GM19468 (cell line): ENCODE measurements around the gene ARFIP2.

Experiments used
- ATAC-seq: cut with Tn5 transposase; IDR thresholded peaks from one replicate; pipeline ENCODE4 v1.9.1; 2021; ENCODE audit warnings: mild to moderate bottlenecking, moderate library complexity, moderate number of reproducible peaks; ENCODE audit not compliant: unreplicated experiment; ENCODE audit errors: extremely low read depth

Gene ARFIP2

DNA sequence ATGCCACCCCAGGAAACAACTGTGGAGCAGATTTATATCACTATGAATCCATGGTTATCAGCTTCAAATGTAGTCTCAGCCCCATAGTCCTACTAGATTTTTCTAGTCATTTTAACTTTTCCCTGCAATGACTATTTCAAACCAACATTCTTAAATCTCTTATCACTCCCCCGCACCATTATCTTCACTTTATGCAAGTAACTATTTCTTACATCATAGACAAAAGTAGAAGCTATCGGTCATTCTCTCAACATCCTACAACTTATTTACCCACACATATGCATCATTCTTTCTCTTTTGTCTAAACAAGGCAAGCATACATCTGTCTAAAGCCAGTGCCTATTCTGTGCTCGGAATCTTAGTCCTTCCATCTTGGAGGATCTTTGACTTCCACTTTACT is 4.5 kb upstream of the ARFIP2 start:
- ATAC-seq, result no peak

DNA sequence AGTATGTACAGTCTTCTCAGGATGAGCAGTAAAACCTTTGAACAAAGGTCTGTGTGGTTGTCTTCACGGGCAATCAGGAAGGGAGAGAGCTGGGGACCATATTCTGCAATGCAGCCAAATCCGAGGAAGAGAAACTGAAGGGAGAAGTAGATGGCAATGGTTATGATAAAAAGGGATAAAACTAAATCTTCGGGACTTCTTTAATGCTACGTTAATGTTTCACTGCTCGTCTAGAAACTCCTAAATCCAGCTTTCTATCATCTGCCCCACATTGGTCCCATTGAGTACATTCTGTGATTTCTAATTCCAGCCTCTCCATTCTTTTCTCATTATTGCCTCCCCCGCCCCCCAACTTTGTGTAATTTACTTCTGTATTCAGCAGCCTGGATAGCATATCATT is 1.9 kb upstream of the ARFIP2 start:
- no peak for ATAC-seq

DNA sequence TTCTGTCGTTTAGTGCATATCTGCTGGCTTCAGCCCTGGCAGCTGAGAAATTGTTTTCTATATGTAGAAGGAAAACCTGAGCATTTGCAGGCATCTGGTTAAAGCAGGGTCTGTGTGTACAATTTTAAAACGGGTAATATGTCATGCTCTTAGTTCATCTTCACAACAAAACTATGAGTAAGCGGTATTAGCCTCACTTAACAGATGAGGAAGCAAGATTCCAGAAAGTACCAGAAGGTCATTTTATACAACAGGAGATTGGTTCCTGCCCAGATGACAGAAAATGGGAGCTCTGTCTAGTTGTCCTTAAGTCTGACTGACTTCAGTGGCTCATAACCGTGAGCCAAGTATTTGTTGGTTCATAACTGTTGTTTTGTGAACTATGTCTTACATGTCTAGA is 1.3 kb upstream of the ARFIP2 start:
- ATAC-seq, result no peak

DNA sequence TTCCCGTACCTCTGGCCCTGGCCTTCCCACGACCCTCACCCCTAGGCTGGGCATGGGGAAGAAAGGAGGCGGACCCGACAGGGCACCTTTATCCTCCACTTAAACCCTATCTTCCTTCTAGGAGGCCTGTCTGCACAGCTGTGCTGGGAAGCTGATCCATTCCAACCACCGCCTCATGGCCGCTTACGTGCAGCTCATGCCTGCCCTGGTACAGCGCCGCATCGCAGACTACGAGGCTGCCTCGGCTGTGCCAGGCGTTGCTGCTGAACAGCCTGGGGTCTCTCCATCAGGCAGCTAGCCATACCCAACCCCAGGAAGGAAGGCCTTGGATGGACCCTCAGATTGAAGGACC is 769 bp upstream of the ARFIP2 start:
- no peak for ATAC-seq

DNA sequence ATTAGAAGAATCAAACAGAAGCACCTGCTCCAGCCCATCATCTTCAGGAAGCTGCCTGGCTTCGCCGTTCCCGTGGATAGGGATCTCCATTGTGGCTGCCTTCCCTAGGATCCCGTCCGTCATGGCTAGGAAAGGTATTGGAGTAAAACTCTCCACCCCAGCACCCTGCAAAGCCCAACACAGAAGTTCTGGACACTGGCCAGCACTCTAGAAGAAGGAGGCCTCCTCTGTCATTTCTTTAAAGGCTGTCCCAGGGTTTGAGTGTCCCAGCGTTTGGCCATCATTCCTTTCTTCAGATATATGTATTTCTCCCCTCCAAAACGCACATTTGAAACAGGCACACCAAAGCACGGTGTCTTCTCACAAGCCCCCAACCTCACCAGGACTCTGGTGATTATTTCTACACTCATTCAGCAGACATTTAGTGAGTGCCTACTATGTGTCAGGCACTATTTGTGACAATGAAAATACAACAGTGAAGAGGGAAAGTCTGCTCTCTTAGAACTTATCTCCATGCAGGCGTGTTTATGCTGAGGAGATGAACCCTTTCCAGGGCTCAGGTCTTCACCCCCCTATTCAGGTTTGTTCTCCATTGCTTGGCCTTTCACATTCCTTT is 724 bp downstream of the ARFIP2 start:
- ATAC-seq, result no peak

DNA sequence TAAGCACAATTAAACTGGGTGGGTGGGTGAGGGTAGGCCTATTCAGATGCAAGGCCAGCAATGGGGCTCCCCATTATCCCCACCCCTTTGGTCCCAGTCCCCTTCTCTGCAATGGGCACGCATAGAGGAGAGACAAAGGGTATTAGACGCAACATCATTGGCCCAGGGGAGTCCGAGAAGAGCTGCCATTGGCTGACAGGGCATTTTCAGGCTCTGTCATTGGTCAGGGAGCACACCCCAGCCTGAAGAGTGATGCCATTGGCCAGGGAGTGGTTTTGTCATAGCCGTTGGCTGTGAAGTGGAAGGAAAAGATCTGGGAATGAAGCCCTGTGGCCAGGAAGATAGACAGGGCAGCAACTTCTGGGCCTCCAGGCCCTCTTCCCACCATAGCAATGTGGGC is 4.6 kb downstream of the ARFIP2 start:
- ATAC-seq, result no peak

DNA sequence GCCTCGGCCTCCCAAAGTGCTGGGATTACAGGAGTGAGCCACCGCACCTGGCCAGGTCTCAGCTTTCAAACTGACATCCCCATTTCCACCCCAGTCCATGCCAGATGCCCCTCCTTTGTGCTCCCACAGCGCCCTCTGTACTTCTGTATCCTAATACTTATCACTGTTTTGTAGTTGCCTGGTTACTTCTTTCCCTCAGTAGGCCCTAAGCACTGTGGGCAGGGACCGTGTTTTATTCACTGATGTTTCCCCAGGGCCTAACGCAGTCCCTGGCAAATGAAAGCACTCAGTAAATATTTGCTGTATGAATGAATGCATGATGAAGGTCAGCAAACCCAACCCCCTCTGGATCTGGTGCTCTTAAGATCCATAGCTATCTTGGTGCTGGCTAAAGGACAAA is 5.2 kb downstream of the ARFIP2 start:
- ATAC-seq, result no peak

DNA sequence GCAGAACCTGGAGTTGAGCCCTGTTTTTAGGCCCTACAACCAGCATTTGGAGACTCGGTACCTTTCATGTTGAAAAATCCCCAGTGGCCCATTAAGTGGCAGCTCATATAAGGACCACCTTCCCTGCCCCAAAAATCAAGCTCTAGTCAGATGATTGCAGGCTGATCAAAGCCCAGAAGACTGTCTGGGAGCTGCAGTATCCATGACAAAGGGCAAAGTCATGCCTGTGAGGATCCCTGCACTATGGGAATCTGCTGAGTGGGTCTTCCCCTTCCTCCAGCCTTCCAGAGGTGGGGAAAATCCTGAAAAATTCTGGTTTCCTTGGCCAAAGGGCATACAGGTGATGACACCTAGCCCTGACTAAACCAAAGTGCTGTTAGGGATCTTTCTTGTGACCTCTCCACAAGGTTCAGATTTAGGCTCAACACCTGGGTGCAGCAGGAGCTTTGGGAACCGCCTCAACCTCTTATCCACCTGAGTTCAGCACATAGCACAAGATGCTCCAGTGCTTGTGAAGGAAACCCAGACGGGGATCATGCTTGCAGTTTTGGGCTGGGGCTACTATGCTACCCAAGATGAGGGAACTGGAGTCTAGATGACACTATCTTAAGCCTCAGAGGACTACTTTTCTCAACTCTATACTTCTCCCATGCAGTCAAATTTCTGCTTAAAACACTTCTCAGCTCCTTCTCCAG is 6.2 kb downstream of the ARFIP2 start:
- ATAC-seq, result no peak

DNA sequence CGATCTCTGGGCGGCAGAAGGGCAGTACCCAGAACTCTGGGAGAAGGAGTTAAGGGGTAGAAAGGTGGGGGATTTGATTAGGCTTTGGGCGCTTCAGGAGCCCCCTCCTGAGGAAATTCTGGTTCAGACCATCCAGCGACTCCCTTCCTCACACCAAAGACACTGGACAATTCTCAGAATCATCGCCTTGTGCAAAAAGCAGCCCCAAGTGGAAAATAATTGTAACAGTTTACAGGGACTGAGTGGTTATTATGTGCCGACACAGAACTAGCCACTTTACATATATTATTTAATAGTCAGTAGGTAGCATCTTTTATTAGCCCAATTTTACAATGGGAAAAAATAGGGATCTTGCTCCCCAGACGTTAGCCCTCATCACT is 6.7 kb downstream of the ARFIP2 start:
- ATAC-seq, result no peak

DNA sequence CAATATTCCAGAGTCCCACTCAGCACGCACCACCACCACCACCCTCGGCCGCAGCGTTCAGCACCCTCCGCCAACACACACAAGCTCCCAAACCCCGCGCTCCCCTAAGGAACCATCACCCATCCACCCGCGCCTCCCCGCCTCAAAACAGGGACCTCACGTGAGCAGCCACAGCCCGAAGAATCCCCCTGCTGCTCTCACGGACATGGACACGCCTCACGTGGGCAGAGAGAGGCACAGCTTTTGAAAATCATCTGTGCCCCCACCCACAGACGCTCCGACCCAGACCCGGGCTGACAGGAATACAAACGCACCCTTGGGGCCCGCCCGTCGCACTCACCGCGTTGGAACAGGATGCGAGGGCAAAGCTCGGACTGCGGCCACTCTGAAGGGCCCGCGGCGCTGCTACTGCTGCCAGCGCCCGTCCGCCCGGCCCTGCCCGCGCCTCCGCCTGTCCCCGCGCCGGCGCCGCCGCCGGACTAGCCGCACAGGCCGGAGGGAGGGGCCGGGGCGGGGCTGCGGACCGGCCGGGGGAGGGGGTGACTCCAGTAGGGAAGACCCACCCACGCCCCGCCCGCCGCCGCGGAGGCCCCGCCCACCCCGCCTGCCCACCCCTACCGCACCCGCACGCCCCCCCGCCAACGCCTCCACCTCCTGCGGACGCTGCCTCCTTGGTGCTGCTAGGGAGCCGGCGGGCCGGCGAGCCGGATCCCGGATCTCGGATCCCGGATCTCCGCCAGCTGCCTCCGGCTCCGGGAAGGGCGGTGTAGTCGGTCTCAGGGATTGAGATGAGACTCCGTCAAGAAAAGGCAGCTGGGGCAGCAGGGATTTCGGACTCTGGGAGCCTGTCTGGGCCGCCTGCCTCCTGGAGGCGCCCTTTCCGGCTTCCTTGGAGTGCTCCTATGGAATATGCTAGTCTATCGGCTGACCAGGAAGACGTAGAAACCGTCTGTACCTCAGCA is 7.4 kb downstream of the ARFIP2 start, which contains the start of gene TRIM3:
TSS of gene TRIM3 (minus strand) at position 491 of the 962 bp plus-strand sequence. CDS start 8,246 bp downstream, outside the sequence.
- no peak for ATAC-seq

DNA sequence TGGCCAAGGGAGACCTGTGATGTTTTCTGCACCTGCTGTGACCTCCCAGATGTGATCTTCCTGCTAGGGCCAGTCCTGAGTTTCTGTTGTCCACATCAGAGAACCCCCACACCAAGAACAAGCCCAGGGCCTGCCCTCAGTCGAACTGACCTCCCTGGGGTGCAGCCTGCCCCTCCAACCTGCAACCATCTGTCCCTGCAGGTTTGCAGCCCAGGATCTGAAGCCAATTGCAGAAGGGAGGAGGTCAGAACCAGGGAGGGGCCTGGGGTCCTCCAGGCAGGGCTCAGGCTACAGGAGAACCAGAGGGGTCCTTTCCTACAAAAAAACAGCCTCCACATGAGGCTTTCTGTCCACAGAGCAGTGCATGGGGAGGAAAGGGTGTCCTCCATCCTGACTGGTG is 8.2 kb downstream of the ARFIP2 start:
- ATAC-seq, result no peak

DNA sequence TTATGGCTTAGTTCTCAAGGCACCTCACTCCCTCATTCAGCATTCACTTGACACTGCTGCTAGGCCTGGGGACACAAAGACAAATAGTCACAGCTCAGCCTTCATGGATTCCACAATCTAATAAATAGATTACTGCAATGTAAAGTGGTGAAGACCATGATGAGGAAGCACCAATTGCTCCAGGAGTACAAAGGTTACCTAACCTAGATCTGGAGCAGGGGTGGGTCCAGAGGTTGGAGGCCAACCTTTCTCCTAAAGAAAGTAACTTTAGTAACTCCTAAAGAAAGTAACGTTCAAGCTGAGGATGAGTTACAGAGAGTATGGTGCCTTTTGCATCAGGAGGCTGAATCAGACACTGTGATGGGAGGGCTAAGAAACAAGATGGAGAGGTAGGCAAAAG is 11.5 kb downstream of the ARFIP2 start:
- ATAC-seq, result no peak

DNA sequence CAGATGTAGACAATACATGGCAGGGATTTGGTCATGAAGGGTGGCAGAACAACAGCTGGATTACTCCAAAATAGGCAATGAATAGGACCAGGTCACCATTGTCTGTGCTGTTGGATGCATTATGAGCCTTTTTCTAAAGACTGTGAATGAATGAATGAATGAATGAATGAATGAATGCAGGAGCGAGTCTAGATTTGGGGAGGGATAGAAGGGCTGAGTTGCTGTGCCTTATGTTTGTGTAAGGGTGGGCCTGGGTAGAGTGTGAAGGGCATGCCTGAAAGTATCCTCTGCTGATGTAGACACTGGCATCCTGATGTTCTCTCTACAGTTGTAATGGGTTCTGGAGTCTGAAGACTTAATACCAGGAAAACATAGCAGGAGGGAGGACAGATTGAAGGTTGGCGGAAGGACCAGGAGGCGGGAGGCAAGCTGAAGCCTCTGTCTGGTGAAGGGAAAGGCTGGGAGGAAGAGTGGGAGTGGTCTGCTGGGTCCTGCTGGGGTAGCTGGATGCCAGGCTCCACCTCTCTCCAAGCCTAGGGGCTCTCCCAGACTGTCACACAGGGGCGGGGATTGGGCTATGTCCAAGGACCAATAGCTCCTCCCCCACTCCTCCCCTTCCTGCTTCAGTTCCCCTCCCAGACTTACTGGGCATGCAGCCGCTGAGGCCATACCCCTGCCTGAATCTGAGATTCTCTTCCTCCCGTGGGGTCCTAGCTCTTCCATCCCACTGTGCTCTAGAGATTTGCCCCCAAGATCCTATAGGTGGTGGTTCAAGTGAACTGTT is 12.2 kb downstream of the ARFIP2 start:
- no peak for ATAC-seq

DNA sequence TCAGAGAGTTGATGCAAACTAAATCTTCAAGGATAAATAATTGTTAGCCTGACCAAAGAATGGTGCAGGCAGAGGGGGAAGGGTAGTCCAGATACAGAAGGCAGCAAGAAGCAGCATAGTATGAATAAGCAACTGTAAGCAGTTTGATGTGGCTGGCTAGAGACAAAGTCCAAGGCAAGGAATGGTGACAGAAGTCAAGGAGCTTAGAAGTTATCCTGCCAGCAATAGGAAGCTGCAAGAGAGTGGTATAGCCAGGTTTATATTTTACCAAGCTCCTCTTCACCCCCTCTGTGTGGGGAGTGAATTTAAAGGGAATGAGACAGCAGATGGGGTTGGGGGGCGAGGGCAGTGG is 22.1 kb downstream of the ARFIP2 start:
- ATAC-seq, result no peak

DNA sequence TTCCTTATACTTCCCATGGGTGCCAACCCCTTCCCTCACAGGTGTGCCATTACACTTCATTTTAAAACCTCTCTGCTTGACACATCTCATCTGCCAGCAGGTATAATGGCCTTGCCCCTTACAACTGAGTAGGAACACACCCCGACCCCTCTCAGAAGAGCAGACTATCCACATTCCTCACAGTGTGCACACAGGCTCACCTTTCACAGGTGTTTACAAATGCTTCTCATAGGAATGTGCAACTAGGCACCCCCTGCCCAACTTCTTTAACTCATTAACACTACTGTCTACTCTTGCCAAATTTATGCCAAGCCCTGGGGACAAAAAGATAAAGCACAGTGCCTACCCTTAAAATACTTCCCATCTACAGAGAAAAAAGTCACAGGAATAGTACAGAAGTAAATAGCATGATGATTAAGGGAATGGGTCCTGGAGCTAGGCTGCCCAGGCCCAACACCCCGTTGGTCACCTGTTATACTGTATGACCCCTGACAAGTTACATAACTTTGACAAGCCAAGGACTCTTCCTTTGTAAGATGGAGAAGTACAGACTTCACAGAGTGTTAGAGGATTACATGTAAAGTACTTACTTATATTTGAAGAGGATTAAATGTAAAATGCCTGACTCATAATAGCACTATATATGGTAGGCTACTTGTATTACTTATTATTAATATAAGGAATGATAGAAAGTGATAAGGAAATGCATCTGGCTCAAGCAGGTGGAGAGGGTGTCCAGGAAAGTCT is 22.6 kb downstream of the ARFIP2 start:
- no peak for ATAC-seq

DNA sequence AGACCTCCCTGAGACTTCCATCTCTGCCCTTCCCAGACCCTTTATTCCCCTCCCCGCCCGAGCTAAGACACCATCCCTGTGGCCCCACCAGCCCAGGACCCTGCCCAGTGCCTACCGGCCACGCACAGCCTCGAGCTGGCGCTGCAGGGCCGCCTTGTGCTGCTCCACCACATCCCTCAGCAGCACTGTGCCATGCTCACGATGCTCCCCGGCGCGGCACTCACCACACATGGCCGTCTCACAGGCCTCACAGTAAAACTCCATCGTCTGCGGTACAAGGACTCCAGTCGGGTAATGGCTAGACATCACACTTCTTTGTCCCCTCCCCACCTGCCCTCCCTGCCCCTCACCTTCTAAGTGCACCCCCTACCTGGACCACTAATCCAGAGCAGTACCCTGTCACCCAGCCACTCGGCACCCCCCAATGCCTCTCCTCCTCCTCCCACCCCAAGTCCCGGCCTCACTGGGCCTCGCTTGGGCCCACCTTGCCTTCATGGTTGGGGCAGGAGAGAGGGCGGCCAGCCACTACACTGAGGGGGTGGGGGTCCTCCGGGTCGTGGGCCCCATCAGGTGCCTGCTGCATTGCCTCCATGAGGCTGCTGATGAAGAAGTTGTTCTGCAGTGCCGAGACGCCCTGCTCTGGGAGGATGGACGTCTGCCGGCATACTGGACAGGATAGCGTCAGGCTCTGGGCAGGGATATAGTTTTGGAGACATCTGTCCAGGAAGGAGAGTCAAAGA is 23.4 kb downstream of the ARFIP2 start:
- no peak for ATAC-seq

DNA sequence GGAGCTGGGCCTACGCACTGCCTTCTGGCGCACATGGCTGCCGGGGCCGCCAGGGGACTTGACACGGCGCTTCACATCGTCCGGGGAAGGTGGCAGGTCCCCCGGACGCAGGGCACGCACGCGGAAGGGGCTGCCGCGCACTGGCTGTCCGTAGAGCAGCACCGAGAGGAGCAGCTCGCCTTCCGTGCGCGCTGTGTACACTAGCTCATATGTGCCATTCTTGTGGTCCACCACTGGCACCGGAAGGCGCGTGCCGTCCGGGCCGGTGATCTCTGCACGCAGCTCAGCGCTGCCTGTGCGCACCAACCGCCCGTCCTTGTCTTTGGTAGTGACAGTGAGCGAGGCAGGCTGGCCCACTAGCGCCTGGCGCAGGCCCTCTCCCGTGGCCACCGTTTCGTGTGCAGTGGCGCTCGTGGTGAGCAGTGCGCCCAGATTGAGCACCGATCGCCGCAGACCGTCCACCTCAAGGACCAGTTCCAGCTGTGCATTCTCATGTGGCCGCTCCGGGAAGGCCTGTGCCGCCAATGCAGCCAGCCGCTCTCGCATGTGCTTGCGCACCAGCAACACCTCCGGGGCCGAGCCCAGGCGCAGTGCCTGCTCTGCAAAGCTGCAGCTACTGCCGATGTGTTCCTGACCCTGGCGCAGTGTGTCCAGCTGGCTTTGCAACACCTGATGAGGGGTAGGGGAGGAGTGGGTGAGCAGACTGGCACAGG is 24.6 kb downstream of the ARFIP2 start:
- ATAC-seq, result no peak

DNA sequence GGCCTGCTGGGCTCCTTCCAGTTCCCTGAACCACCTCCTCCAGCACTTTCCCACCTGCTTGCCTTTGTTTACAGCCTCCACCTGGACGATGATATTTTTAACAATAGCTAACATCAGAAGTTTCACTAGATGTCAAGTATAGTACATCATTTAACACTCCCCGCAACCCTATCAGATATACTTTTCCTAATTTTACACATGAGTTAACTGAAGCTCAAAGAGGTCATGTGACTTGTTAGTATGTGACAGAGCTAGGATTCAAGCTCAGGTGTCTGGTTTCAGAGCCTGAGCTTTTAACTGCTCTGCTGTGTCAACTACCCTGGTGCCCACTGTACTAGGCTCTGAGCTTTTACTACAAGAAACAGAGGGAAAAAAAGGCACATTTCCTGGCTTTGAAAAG is 26.1 kb downstream of the ARFIP2 start:
- ATAC-seq, result no peak

DNA sequence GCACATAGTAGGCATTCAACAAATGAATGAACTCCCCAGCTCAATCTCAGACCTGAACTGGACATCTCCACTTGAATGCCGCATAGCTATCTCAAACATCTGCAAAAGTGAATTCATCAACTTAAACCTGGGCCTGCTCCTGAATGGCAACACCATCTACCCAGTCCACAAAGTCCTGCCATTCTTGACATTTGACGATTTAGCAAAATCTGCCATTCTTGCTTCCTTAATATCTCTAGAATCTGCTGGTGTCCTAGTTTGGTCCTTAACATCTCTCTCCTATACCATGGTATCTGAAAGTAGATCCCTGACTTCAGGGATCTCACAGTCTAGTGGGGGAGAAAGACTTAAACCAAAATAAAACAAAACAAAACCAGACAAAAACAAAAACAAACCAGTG is 28.0 kb downstream of the ARFIP2 start:
- ATAC-seq, result no peak
